Fibroblast of lung (primary cell): Measurements from ENCODE around the gene RAB10. TPM values are rescaled to one million over a fixed set of nuclear protein-coding genes. Genes with fewer than 3 reads are reported as not detected.

Source experiments
- DNase-seq, 2 donors: peaks; one replicate each; pipeline versions ENCODE4 v3.0.0 to v3.0.0-alpha.2; 2010; ENCODE audit warnings: low read depth in 2 of 2
- H2AFZ ChIP-seq: 2 replicates; pipeline ENCODE4 v1.5.1; 2012; ENCODE audit warnings: low read length, control low read depth, inconsistent platforms
- H3K27ac ChIP-seq: 2 replicates; pipeline ENCODE4 v1.5.1; 2011; ENCODE audit warnings: low read length, control low read depth; ENCODE audit not compliant: insufficient read depth
- H3K27me3 ChIP-seq: 2 replicates; pipeline ENCODE4 v1.5.1; 2011; ENCODE audit warnings: mild to moderate bottlenecking, low read length; ENCODE audit not compliant: control insufficient read depth, insufficient read depth
- H3K36me3 ChIP-seq: 2 replicates; pipeline ENCODE4 v1.5.1; 2011; ENCODE audit warnings: low read length; ENCODE audit not compliant: control insufficient read depth, insufficient read depth
- H3K4me1 ChIP-seq: 2 replicates; pipeline ENCODE4 v1.5.1; 2011; ENCODE audit warnings: low read length; ENCODE audit not compliant: control insufficient read depth, insufficient read depth; ENCODE audit errors: extremely low read depth
- H3K4me2 ChIP-seq: 2 replicates; pipeline ENCODE4 v1.5.1; 2011; ENCODE audit warnings: low read length, control low read depth; ENCODE audit not compliant: insufficient read depth; ENCODE audit errors: extremely low read depth
- H3K4me3 ChIP-seq, 4 experiments: fragments of 200-600 bp in 1 of 4; sonication (generic) in 1 of 4; replicated peaks in 1 of 4; 2 replicates each; pipeline ENCODE4 v1.5.1; 2011 to 2016; ENCODE audit warnings: low read length in 4 of 4, low read depth in 3 of 4, mild to moderate bottlenecking in 3 of 4, control low read depth in 2 of 4, inconsistent platforms in 1 of 4, mixed read lengths in 1 of 4; ENCODE audit not compliant: insufficient read depth in 1 of 4; ENCODE audit errors: control extremely low read depth in 1 of 4
- H3K79me2 ChIP-seq: 2 replicates; pipeline ENCODE4 v1.5.1; 2012; ENCODE audit warnings: mild to moderate bottlenecking, low read length, inconsistent platforms; ENCODE audit not compliant: control insufficient read depth, insufficient read depth
- H3K9ac ChIP-seq: 2 replicates; pipeline ENCODE4 v1.5.1; 2011; ENCODE audit warnings: mild to moderate bottlenecking, low read length, control low read depth; ENCODE audit not compliant: insufficient read depth
- H3K9me3 ChIP-seq: 2 replicates; pipeline ENCODE4 v1.5.1; 2012; ENCODE audit warnings: low read depth, low read length; ENCODE audit not compliant: control insufficient read depth, insufficient read depth
- H4K20me1 ChIP-seq: 2 replicates; pipeline ENCODE4 v1.5.1; 2011; ENCODE audit warnings: low read length; ENCODE audit not compliant: control insufficient read depth, insufficient read depth; ENCODE audit errors: extremely low read depth
- CTCF ChIP-seq, 2 donors: IDR thresholded peaks in 1 of 2; conservative IDR thresholded peaks in 1 of 2; 1 replicate in 1 of 2; 2 replicates in 1 of 2; pipeline ENCODE4 v1.5.1; 2011 to 2012; ENCODE audit warnings: low read length in 2 of 2, control low read depth in 1 of 2, inconsistent platforms in 1 of 2, low read depth in 1 of 2, mild to moderate bottlenecking in 1 of 2
- EZH2 ChIP-seq: IDR thresholded peaks from 2 replicates; pipeline ENCODE4 v1.5.1; 2012; ENCODE audit warnings: low read length, control low read depth, mild to moderate bottlenecking; ENCODE audit errors: missing control alignments
- polyA plus RNA-seq, 2 donors: library from polyadenylated mRNA; depleted of rRNA in 1 of 2; stranded (reverse) in 1 of 2; unstranded in 1 of 2; fragments of >200 nt; gene quantifications; 2 replicates each; pipeline ENCODE4 v1.2.1, GENCODE V29; 2011 to 2012; ENCODE audit warnings: missing spikeins in 1 of 2
- total RNA-seq: library from RNA; depleted of rRNA; stranded (reverse); fragments of >200 nt; gene quantifications from 2 replicates; pipeline ENCODE4 v1.2.1, GENCODE V29; 2014

The RAB10 gene
- total and polyA plus RNA-seq, 2 donors (not counting 1 experiment from before 2014, with no cell fraction given), result 94.1 to 253 TPM

DNA sequence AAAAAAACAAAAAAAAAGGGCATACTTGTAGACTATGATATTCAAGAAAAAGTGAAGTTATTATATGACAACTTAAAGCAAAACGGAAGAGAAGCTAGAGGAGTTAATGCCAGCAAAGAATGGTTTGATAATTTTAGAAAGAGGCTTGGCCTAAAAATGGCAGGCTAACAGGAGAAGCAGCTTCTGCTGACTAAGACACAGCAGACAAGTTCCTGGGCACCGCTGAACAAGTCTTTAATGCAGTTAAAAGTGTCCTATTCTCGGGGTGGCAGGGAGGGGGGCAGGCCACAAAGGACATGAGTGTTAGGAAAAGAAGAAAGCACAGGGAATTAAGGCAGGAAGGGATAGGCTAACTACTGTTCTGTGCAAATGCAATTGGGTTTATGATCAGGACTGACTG is 88.7 kb downstream of the RAB10 start:
- Histone ChIP-seq H3K9me3 (no peaks in the 10 kb centered on the region), H4K20me1 (no peaks in the 10 kb centered on the region), H3K27ac (no peak overlapping the region), H3K4me2 (no peak overlapping the region), H3K79me2 (peaks cover 16% of the 10 kb centered on the region), H3K27me3 (no peaks in the 10 kb centered on the region), H3K9ac (no peak overlapping the region), H3K4me1 (no peaks in the 10 kb centered on the region), H3K4me3 (no peak overlapping the region), H2AFZ (no peak overlapping the region), H3K36me3 (no peaks in the 10 kb centered on the region)
- TF ChIP-seq CTCF (conservative IDR thresholded peaks at IDR 0.05 in 1 of 2, IDR thresholded peaks at IDR 0.05 in 1 of 2; ENCODE audit: low read depth in 1 of 2, low read length in 2 of 2) (no peak), EZH2 (no peak)
- no peak for DNase-seq

GRCh38 chr2:26123426-26123825 is 89.5 kb downstream of the RAB10 start:
- H2AFZ ChIP-seq, result no peak overlapping the region
- no peak overlapping the region for H3K9ac ChIP-seq
- no peak overlapping the region for H3K4me2 ChIP-seq
- no peak overlapping the region for H3K27ac ChIP-seq
- no peak for DNase-seq
- H3K27me3 ChIP-seq, result no peaks in the 10 kb centered on the region
- TF ChIP-seq CTCF (conservative IDR thresholded peaks at IDR 0.05 in 1 of 2, IDR thresholded peaks at IDR 0.05 in 1 of 2; ENCODE audit: low read depth in 1 of 2, low read length in 2 of 2), result no peak
- TF ChIP-seq EZH2, result no peak
- no peaks in the 10 kb centered on the region for H3K9me3 ChIP-seq
- H3K36me3 ChIP-seq, result peaks cover 3% of the 10 kb centered on the region
- H3K4me1 ChIP-seq, result no peaks in the 10 kb centered on the region
- H4K20me1 ChIP-seq, result no peaks in the 10 kb centered on the region
- H3K4me3 ChIP-seq, result no peak overlapping the region
- H3K79me2 ChIP-seq, result peaks cover 16% of the 10 kb centered on the region

- peaks cover 5% of the 10 kb centered on the region for H3K79me2 ChIP-seq
- H3K4me1 ChIP-seq, result no peaks in the 10 kb centered on the region
- H2AFZ ChIP-seq, result no peak overlapping the region
- peak; percentile 8 to 36 for DNase-seq
- no peaks in the 10 kb centered on the region for H4K20me1 ChIP-seq
- H3K27ac ChIP-seq, result no peak overlapping the region
- peaks cover 3% of the 10 kb centered on the region for H3K36me3 ChIP-seq
- H3K27me3 ChIP-seq, result no peaks in the 10 kb centered on the region
- TF ChIP-seq EZH2 (no peak), CTCF (conservative IDR thresholded peaks at IDR 0.05 in 1 of 2, IDR thresholded peaks at IDR 0.05 in 1 of 2; ENCODE audit: low read depth in 1 of 2, low read length in 2 of 2) (no peak)
- H3K9ac ChIP-seq, result no peak overlapping the region
- H3K4me3 ChIP-seq, result no peak overlapping the region
- H3K4me2 ChIP-seq, result no peak overlapping the region
- H3K9me3 ChIP-seq, result no peaks in the 10 kb centered on the region
Observed at GRCh38 chr2:26126074-26126473, 92.2 kb downstream of the RAB10 start.
